GM19035 (cell line): ENCODE data around the gene MYO1D.

Source experiments
- ATAC-seq: cut with Tn5 transposase; IDR thresholded peaks from one replicate; pipeline ENCODE4 v1.9.1; 2021; ENCODE audit not compliant: unreplicated experiment

MYO1D gene

GRCh38 chr17:32820440-32820839 lies 56.5 kb downstream of the MYO1D start:
- ATAC-seq = no peak

- ATAC-seq = no peak
Observed at GRCh38 chr17:32819787-32820186, 57.1 kb downstream of the MYO1D start.

GRCh38 chr17:32819035-32819434 lies 57.9 kb downstream of the MYO1D start:
- no peak for ATAC-seq

GRCh38 chr17:32815460-32815859 lies 61.5 kb downstream of the MYO1D start:
- ATAC-seq = no peak

- no peak for ATAC-seq
Observed at GRCh38 chr17:32814836-32815235, 62.1 kb downstream of the MYO1D start.

- ATAC-seq = no peak
Observed at GRCh38 chr17:32813021-32813420, 63.9 kb downstream of the MYO1D start.

- no peak for ATAC-seq
Observed at GRCh38 chr17:32810690-32811089, 66.2 kb downstream of the MYO1D start.

GRCh38 chr17:32807577-32807976 lies 69.3 kb downstream of the MYO1D start:
- no peak for ATAC-seq

- no peak for ATAC-seq
Observed at GRCh38 chr17:32806646-32807045, 70.3 kb downstream of the MYO1D start.

- ATAC-seq = no peak
Observed at GRCh38 chr17:32805029-32805976, 71.6 kb downstream of the MYO1D start.

GRCh38 chr17:32803544-32803943 lies 73.4 kb downstream of the MYO1D start:
- ATAC-seq = no peak

GRCh38 chr17:32802306-32802705 lies 74.6 kb downstream of the MYO1D start:
- ATAC-seq = no peak

- ATAC-seq = no peak
Observed at GRCh38 chr17:32801641-32802040, 75.3 kb downstream of the MYO1D start.

- ATAC-seq = no peak
Observed at GRCh38 chr17:32801193-32801592, 75.7 kb downstream of the MYO1D start.

GRCh38 chr17:32798938-32799337 lies 78.0 kb downstream of the MYO1D start:
- no peak for ATAC-seq

- no peak for ATAC-seq
Observed at GRCh38 chr17:32795339-32795979, 81.5 kb downstream of the MYO1D start.

- ATAC-seq = no peak
Observed at GRCh38 chr17:32794533-32795246, 82.2 kb downstream of the MYO1D start.

GRCh38 chr17:32793841-32794240 lies 83.1 kb downstream of the MYO1D start:
- no peak for ATAC-seq

- ATAC-seq = no peak
Observed at GRCh38 chr17:32792207-32792606, 84.7 kb downstream of the MYO1D start.

GRCh38 chr17:32786169-32786568 lies 90.8 kb downstream of the MYO1D start:
- no peak for ATAC-seq

- no peak for ATAC-seq
Observed at GRCh38 chr17:32784113-32784512, 92.8 kb downstream of the MYO1D start.

GRCh38 chr17:32783602-32784001 lies 93.3 kb downstream of the MYO1D start:
- ATAC-seq = no peak
